Upper lobe of right lung (tissue), 1 donor: Measurements from ENCODE around the gene FSD2. TPM values are rescaled to one million over a fixed set of nuclear protein-coding genes. Genes with fewer than 3 reads are reported as not detected.

Experiments used
- ATAC-seq: fragments of 200-7000 bp; cut with Tn5 transposase; one replicate; pipeline ENCODE4 v1.9.1; 2020; ENCODE audit warnings: mild to moderate bottlenecking, moderate library complexity
- DNase-seq: peaks from one replicate; pipeline ENCODE4 v3.0.0-alpha.2; 2020
- H3K27ac ChIP-seq: fragments of 200-600 bp; one replicate; pipeline ENCODE4 v1.8.0; 2022
- H3K27me3 ChIP-seq: fragments of 200-600 bp; one replicate; pipeline ENCODE4 v1.8.0; 2022; ENCODE audit warnings: mild to moderate bottlenecking
- H3K36me3 ChIP-seq: fragments of 200-600 bp; one replicate; pipeline ENCODE4 v1.8.0; 2022
- H3K4me1 ChIP-seq: fragments of 200-600 bp; one replicate; pipeline ENCODE4 v1.8.0; 2022
- H3K4me3 ChIP-seq: fragments of 200-600 bp; one replicate; pipeline ENCODE4 v1.8.0; 2022; ENCODE audit warnings: mild to moderate bottlenecking
- H3K9me3 ChIP-seq: fragments of 200-600 bp; one replicate; pipeline ENCODE4 v1.8.0; 2022
- intact Hi-C: fragments of 100-400 bp; cut with DNase I; formaldehyde crosslinking; loops from one replicate; pipeline ENCODE4 v1.11.0; 2022
- total RNA-seq: library from RNA; stranded (reverse); fragmentation: NEBNext Ultra II Directional; extraction: Animal tissue kit (Norgen Biotek cat#: 25700); gene quantifications from one replicate; pipeline ENCODE4 v1.2.1, GENCODE V29; 2021
- TF ChIP-seq, protein P1 (sequence below): fragments of 200-600 bp; IDR thresholded peaks from one replicate; pipeline ENCODE4 v1.8.0; 2022; ENCODE audit warnings: antibody characterized with exemption
- donor health status: DM: no; HTN: yes; CAD: no; lungs with severe emphysema.

FSD2 gene
- total RNA-seq, 1 donor from 2014 or later, result not detected

DNA sequence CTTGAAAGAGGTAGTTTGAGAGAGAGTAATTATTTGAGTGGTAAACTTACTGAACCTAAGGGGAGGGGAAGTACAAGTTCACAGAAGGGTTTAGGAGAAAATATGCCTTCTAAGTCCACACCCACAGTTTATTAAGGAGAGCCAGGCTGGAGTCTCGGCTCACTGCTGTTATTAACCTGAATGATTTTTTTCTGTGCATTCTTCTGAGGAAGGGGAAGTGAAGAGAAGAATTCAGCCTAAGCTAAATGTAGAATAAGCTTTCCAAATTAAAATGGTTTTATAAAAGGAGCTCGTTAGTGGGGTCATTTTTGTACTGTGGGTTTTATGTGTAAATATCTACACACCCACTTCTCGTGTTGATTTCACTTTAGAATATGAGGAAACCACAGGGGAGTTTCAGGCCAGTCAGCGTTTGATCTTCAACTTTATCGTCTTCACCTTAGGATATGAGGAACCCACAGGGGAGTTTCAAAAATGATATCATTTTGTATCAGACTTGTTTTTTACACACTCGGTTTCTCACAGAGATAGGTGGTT lies 5.1 kb upstream of the FSD2 start:
- Histone ChIP-seq H3K27ac (peak overlapping the region; percentile 98), H3K27me3 (no peaks in the 10 kb centered on the region), H3K36me3 (peaks cover 25% of the 10 kb centered on the region), H3K4me3 (peak overlapping the region; percentile 88), H3K9me3 (no peaks in the 10 kb centered on the region), H3K4me1 (peaks cover 23% of the 10 kb centered on the region)
- intact Hi-C loops, result no loop called here
- DNase-seq, result no peak
- no peak for ATAC-seq
- TF ChIP-seq, protein P1, sequence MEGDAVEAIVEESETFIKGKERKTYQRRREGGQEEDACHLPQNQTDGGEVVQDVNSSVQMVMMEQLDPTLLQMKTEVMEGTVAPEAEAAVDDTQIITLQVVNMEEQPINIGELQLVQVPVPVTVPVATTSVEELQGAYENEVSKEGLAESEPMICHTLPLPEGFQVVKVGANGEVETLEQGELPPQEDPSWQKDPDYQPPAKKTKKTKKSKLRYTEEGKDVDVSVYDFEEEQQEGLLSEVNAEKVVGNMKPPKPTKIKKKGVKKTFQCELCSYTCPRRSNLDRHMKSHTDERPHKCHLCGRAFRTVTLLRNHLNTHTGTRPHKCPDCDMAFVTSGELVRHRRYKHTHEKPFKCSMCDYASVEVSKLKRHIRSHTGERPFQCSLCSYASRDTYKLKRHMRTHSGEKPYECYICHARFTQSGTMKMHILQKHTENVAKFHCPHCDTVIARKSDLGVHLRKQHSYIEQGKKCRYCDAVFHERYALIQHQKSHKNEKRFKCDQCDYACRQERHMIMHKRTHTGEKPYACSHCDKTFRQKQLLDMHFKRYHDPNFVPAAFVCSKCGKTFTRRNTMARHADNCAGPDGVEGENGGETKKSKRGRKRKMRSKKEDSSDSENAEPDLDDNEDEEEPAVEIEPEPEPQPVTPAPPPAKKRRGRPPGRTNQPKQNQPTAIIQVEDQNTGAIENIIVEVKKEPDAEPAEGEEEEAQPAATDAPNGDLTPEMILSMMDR, result no peak

DNA sequence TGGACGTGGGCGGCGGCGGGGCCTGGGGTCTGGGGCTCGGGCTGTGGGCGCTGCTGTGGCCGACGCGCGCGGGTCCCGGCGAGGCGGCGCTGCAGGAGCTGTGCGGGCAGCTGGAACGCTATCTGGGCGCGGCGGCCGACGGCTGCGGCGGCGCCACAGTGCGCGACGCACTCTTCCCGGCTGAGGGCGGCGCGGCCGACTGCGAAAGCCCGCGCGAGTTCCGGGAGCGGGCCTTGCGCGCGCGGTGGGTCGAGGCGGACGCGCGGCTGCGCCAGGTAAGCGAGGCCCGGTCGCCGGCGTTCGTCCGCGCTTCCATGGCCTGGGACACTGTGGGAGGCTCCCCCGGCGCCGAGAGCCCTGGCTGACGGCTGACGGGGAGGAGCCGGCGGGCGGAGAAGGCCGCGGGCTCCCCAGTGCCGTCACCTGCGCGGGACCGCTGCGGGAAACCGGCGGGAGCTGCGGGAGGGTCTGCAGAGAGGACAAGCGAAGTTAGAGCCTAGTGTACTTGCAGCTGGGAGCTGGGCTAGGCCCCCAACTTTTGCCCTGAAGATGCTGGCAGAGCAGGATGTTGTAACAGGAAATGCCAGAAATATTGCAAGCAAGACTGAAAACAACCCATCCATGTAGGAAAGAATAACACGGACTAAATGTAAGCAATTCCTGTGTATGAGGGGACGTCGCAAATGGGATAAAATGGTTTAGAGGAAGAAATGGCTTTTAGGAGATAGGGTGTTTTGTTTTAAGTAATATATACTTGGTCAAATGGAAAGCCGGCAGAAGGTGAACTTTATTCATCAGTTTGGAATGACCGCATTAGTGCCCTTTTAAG lies 4.4 kb upstream of the FSD2 start:
- Histone ChIP-seq H3K4me3 (peak overlapping the region; percentile 88), H3K36me3 (peaks cover 18% of the 10 kb centered on the region), H3K9me3 (no peaks in the 10 kb centered on the region), H3K4me1 (peaks cover 23% of the 10 kb centered on the region), H3K27ac (peak overlapping the region; percentile 98), H3K27me3 (no peaks in the 10 kb centered on the region)
- DNase-seq, result peak; percentile 76
- intact Hi-C loops, result no loop called here
- TF ChIP-seq, protein P1, result no peak
- ATAC-seq, result peak; percentile 51

- H3K27ac ChIP-seq, result peak within 1 kb of the TSS; percentile 98
- peaks cover 10% of the 10 kb centered on the region for H3K36me3 ChIP-seq
- H3K4me1 ChIP-seq, result peaks cover 23% of the 10 kb centered on the region
- H3K27me3 ChIP-seq, result no peaks in the 10 kb centered on the region
- H3K4me3 ChIP-seq, result peak within 1 kb of the TSS; percentile 88
- DNase-seq (peak; percentile 99), ATAC-seq (peak; percentile 97)
- intact Hi-C loops, result no loop called here
- no peaks in the 10 kb centered on the region for H3K9me3 ChIP-seq
- TF ChIP-seq, protein P1, result no peak
Measured at GRCh38 chr15:82809308-82810060, 3.6 kb upstream of the FSD2 start, which contains the start of gene WHAMM. TSS of gene WHAMM (plus strand) at chr15:82809628. CDS start at chr15:82809727, 99 bp downstream.

GRCh38 chr15:82808634-82809041 lies 2.8 kb upstream of the FSD2 start:
- H3K27ac ChIP-seq, result peak overlapping the region; percentile 98
- DNase-seq (no peak), ATAC-seq (no peak)
- no peaks in the 10 kb centered on the region for H3K27me3 ChIP-seq
- intact Hi-C loops, result no loop called here
- no peaks in the 10 kb centered on the region for H3K9me3 ChIP-seq
- TF ChIP-seq, protein P1, result no peak
- H3K4me1 ChIP-seq, result peaks cover 23% of the 10 kb centered on the region
- peaks cover 1% of the 10 kb centered on the region for H3K36me3 ChIP-seq
- no peak overlapping the region for H3K4me3 ChIP-seq

DNA sequence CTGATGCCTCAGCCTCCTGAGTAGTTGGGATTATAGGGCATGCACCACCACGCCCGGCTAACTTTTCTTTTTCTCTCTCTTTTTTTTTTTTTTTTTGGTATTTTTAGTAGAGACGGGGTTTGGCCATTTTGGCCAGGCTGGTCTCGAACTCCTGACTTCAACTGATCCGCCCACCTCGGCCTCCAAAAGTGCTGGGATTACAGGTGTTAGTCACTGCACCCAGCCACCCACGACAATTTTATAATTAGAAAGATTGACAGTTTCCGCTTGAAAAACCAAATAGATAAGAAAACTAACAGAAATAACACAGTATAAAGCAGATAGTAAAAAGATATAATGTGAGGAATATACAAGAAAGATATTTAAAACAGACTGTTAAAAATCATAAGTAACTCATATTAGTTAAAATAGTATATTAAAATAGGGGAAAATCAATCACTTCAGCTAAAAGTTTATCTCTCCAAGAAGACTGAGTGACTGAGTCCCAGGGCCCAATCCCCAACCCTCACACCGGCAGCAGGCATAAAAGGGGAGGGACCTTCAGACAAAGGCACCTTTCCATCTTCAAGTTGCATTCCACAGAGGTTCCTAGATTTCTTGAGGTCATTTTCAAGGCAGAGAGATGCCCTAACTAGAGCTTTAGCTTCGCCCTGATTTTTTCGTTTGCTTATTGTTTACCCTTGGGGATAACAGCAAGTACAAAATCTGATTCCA lies 2.2 kb upstream of the FSD2 start:
- intact Hi-C loops, result no loop called here
- H3K36me3 ChIP-seq, result no peaks in the 10 kb centered on the region
- H3K27me3 ChIP-seq, result no peaks in the 10 kb centered on the region
- no peak overlapping the region for H3K4me3 ChIP-seq
- DNase-seq, result no peak
- no peak for ATAC-seq
- TF ChIP-seq, protein P1, result no peak
- no peaks in the 10 kb centered on the region for H3K9me3 ChIP-seq
- peaks cover 23% of the 10 kb centered on the region for H3K4me1 ChIP-seq
- H3K27ac ChIP-seq, result peak overlapping the region; percentile 98
